GM12878 (cell line): Measurements from ENCODE around the gene MGAT3. TPM values are rescaled to one million over a fixed set of nuclear protein-coding genes. Genes with fewer than 3 reads are reported as not detected.

Source experiments
- CREM ChIP-seq: IDR thresholded peaks from 2 replicates; pipeline ENCODE4 v1.6.1; 2014; ENCODE audit warnings: antibody characterized with exemption, low read depth
- EED ChIP-seq: sonication (generic); IDR thresholded peaks from 2 replicates; pipeline ENCODE4 v1.6.1; 2016; ENCODE audit warnings: antibody characterized with exemption, low read depth
- EGR1 ChIP-seq, 2 experiments: IDR thresholded peaks; 1 replicate in 1 of 2; 2 replicates in 1 of 2; pipeline ENCODE4 v1.6.1; 2011 to 2012; ENCODE audit warnings: low read depth in 2 of 2, low read length in 2 of 2, borderline replicate concordance in 1 of 2, mild to moderate bottlenecking in 1 of 2, moderate library complexity in 1 of 2
- ESRRA ChIP-seq: IDR thresholded peaks from 2 replicates; pipeline ENCODE4 v1.6.1; 2012; ENCODE audit warnings: mild to moderate bottlenecking, low read length, improper control_type of control experiment
- GATAD2B ChIP-seq: fragments of 450-650 bp; conservative IDR thresholded peaks from 2 replicates; pipeline ENCODE4 v1.6.1; 2017; ENCODE audit warnings: low read depth, mild to moderate bottlenecking, moderate library complexity
- MTA2 ChIP-seq: fragments of 450-650 bp; IDR thresholded peaks from 2 replicates; pipeline ENCODE4 v1.6.1; 2016; ENCODE audit warnings: low read depth, mild to moderate bottlenecking, moderate library complexity
- PAX5 ChIP-seq: IDR thresholded peaks from 2 replicates; pipeline ENCODE4 v1.6.1; 2011; ENCODE audit warnings: low read depth, low read length, borderline replicate concordance
- ZNF24 ChIP-seq: fragments of 450-650 bp; IDR thresholded peaks from 2 replicates; pipeline ENCODE4 v1.6.1; 2017; ENCODE audit warnings: antibody characterized with exemption, mild to moderate bottlenecking
- polyA plus RNA-seq, 11 experiments: library from polyadenylated mRNA; depleted of rRNA in 4 of 11; unstranded in 6 of 11; stranded (reverse) in 5 of 11; fragments of >200 nt; fragmentation: Nextera tagmentation in 4 of 11; fragmentation: Illumina TruSeq in 1 of 11; extraction: Ambion mirVana in 4 of 11; extraction: Trizol in 1 of 11; gene quantifications; 1 replicate in 1 of 11; 2 replicates in 10 of 11; pipeline versions ENCODE4 v1.2.1 to v1.2.3, GENCODE V29; 2011 to 2016; ENCODE audit warnings: inconsistent platforms in 2 of 11, missing spikeins in 2 of 11, low read depth in 1 of 11
- total RNA-seq, 4 experiments: library from RNA; depleted of rRNA in 3 of 4; stranded (reverse); fragments of >200 nt in 3 of 4; fragmentation: Illumina TruSeq in 1 of 4; extraction: Trizol in 1 of 4; gene quantifications; 2 replicates each; pipeline versions ENCODE4 v1.2.1 to v1.2.3, GENCODE V29; 2013 to 2021
- TF ChIP-seq, protein P1 (sequence below): IDR thresholded peaks from 2 replicates; pipeline ENCODE4 v1.6.1; 2012; ENCODE audit warnings: mild to moderate bottlenecking, low read depth, low read length
- TF ChIP-seq, protein P2 (sequence below): fragments of 450-650 bp; IDR thresholded peaks from 2 replicates; pipeline ENCODE4 v1.6.1; 2017; ENCODE audit warnings: mild to moderate bottlenecking, moderate library complexity
- TF ChIP-seq, protein P3 (sequence below): IDR thresholded peaks from 2 replicates; pipeline ENCODE4 v1.6.1; 2012; ENCODE audit warnings: low read length, inconsistent platforms
- TF ChIP-seq, protein P4 (sequence below): fragments of 150-350 bp; IDR thresholded peaks from 2 replicates; pipeline ENCODE4 v1.6.1; 2016; ENCODE audit warnings: low read depth, low read length
- TF ChIP-seq, protein P5 (sequence below): fragments of 150-350 bp; IDR thresholded peaks from 2 replicates; pipeline ENCODE4 v1.6.1; 2014; ENCODE audit warnings: mild to moderate bottlenecking, low read depth, low read length

The MGAT3 gene
- total and polyA plus RNA-seq, 10 of the 15 experiments (the other 5 are each of a cell fraction or from before 2014, with no cell fraction given), result 0.32 to 40.2 (median 11.9) TPM

DNA sequence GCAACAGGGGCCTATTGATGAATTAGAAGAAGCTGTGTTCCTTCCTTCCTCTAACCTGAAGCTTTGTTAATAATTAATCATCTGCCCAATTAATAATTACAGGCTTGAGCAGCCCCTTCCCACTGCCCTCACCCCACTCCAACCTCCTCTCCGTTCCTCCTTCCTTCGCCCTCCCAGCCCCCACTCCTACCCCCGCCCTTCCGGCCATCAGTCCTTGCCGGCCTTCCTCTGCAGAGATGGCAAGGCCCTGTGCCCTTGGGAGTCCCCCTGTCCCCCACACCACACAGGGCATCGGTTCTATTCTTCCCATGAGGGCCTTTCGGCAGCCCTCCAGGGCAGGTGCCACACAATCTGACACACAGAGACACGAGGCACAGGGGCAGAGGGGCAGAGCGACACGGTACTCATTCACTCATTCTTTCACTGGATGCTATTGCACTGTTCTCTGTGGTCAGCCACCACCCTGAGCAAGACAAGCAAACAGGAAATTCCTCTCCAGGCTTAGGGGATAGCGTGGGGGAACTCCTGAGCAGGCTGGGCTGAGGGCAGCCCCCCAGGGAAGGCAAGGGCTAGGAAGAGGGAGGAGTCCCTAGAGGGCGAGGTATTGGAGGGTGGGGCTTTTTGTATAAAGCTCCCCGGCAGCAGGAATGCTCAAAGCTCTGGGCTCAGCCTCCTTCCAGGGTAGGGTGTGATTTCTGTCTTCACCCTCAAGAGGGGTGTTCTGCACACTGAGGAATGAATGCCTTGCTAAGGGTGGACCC lies 14.7 kb downstream of the MGAT3 start (continued):
- TF ChIP-seq EGR1 (IDR thresholded peaks at IDR 0.05; ENCODE audit: borderline replicate concordance in 1 of 2, low read depth in 2 of 2, low read length in 2 of 2) (0 out of 3 replicates have a peak, but pooled peaks of 1 of the 2 experiments have one; percentile 6), CREM (peak; percentile 30; the same call in 1 of the 2 replicates), MTA2 (0 out of 2 replicates have a peak, but pooled peaks have one; percentile 42), GATAD2B (no peak), EED (peak; percentile 92), ESRRA (no peak), ZNF24 (peak; percentile 98), PAX5 (peak; percentile 32; the same call in 1 of the 2 replicates)
- TF ChIP-seq, protein P1, sequence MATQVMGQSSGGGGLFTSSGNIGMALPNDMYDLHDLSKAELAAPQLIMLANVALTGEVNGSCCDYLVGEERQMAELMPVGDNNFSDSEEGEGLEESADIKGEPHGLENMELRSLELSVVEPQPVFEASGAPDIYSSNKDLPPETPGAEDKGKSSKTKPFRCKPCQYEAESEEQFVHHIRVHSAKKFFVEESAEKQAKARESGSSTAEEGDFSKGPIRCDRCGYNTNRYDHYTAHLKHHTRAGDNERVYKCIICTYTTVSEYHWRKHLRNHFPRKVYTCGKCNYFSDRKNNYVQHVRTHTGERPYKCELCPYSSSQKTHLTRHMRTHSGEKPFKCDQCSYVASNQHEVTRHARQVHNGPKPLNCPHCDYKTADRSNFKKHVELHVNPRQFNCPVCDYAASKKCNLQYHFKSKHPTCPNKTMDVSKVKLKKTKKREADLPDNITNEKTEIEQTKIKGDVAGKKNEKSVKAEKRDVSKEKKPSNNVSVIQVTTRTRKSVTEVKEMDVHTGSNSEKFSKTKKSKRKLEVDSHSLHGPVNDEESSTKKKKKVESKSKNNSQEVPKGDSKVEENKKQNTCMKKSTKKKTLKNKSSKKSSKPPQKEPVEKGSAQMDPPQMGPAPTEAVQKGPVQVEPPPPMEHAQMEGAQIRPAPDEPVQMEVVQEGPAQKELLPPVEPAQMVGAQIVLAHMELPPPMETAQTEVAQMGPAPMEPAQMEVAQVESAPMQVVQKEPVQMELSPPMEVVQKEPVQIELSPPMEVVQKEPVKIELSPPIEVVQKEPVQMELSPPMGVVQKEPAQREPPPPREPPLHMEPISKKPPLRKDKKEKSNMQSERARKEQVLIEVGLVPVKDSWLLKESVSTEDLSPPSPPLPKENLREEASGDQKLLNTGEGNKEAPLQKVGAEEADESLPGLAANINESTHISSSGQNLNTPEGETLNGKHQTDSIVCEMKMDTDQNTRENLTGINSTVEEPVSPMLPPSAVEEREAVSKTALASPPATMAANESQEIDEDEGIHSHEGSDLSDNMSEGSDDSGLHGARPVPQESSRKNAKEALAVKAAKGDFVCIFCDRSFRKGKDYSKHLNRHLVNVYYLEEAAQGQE, result no peak
- TF ChIP-seq, protein P2, sequence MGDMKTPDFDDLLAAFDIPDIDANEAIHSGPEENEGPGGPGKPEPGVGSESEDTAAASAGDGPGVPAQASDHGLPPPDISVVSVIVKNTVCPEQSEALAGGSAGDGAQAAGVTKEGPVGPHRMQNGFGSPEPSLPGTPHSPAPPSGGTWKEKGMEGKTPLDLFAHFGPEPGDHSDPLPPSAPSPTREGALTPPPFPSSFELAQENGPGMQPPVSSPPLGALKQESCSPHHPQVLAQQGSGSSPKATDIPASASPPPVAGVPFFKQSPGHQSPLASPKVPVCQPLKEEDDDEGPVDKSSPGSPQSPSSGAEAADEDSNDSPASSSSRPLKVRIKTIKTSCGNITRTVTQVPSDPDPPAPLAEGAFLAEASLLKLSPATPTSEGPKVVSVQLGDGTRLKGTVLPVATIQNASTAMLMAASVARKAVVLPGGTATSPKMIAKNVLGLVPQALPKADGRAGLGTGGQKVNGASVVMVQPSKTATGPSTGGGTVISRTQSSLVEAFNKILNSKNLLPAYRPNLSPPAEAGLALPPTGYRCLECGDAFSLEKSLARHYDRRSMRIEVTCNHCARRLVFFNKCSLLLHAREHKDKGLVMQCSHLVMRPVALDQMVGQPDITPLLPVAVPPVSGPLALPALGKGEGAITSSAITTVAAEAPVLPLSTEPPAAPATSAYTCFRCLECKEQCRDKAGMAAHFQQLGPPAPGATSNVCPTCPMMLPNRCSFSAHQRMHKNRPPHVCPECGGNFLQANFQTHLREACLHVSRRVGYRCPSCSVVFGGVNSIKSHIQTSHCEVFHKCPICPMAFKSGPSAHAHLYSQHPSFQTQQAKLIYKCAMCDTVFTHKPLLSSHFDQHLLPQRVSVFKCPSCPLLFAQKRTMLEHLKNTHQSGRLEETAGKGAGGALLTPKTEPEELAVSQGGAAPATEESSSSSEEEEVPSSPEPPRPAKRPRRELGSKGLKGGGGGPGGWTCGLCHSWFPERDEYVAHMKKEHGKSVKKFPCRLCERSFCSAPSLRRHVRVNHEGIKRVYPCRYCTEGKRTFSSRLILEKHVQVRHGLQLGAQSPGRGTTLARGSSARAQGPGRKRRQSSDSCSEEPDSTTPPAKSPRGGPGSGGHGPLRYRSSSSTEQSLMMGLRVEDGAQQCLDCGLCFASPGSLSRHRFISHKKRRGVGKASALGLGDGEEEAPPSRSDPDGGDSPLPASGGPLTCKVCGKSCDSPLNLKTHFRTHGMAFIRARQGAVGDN, result peak; percentile 92
- TF ChIP-seq, protein P3, sequence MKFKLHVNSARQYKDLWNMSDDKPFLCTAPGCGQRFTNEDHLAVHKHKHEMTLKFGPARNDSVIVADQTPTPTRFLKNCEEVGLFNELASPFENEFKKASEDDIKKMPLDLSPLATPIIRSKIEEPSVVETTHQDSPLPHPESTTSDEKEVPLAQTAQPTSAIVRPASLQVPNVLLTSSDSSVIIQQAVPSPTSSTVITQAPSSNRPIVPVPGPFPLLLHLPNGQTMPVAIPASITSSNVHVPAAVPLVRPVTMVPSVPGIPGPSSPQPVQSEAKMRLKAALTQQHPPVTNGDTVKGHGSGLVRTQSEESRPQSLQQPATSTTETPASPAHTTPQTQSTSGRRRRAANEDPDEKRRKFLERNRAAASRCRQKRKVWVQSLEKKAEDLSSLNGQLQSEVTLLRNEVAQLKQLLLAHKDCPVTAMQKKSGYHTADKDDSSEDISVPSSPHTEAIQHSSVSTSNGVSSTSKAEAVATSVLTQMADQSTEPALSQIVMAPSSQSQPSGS, result no peak
- TF ChIP-seq, protein P4, sequence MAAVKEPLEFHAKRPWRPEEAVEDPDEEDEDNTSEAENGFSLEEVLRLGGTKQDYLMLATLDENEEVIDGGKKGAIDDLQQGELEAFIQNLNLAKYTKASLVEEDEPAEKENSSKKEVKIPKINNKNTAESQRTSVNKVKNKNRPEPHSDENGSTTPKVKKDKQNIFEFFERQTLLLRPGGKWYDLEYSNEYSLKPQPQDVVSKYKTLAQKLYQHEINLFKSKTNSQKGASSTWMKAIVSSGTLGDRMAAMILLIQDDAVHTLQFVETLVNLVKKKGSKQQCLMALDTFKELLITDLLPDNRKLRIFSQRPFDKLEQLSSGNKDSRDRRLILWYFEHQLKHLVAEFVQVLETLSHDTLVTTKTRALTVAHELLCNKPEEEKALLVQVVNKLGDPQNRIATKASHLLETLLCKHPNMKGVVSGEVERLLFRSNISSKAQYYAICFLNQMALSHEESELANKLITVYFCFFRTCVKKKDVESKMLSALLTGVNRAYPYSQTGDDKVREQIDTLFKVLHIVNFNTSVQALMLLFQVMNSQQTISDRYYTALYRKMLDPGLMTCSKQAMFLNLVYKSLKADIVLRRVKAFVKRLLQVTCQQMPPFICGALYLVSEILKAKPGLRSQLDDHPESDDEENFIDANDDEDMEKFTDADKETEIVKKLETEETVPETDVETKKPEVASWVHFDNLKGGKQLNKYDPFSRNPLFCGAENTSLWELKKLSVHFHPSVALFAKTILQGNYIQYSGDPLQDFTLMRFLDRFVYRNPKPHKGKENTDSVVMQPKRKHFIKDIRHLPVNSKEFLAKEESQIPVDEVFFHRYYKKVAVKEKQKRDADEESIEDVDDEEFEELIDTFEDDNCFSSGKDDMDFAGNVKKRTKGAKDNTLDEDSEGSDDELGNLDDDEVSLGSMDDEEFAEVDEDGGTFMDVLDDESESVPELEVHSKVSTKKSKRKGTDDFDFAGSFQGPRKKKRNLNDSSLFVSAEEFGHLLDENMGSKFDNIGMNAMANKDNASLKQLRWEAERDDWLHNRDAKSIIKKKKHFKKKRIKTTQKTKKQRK, result no peak
- TF ChIP-seq, protein P5, sequence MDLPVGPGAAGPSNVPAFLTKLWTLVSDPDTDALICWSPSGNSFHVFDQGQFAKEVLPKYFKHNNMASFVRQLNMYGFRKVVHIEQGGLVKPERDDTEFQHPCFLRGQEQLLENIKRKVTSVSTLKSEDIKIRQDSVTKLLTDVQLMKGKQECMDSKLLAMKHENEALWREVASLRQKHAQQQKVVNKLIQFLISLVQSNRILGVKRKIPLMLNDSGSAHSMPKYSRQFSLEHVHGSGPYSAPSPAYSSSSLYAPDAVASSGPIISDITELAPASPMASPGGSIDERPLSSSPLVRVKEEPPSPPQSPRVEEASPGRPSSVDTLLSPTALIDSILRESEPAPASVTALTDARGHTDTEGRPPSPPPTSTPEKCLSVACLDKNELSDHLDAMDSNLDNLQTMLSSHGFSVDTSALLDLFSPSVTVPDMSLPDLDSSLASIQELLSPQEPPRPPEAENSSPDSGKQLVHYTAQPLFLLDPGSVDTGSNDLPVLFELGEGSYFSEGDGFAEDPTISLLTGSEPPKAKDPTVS, result no peak
